Sigmoid colon (tissue), 7 donors: ENCODE data around the gene EZR. TPM values are rescaled to one million over a fixed set of nuclear protein-coding genes. Genes with fewer than 3 reads are reported as not detected.
A peak's percentile ranks its signal among the peaks of the same experiment; 100 is the strongest.

Experiments used
- DNase-seq: peaks from one replicate; pipeline ENCODE4 v3.0.0-alpha.2; 2019
- H3K27ac ChIP-seq, 4 donors: fragments of 200-600 bp; sonication (generic); one replicate each; pipeline ENCODE4 v1.5.1; 2016 to 2019; ENCODE audit warnings: mild to moderate bottlenecking in 1 of 4
- H3K27me3 ChIP-seq, 3 donors: fragments of 200-600 bp; sonication (generic); one replicate each; pipeline ENCODE4 v1.5.1; 2019; ENCODE audit warnings: mild to moderate bottlenecking in 1 of 3
- H3K36me3 ChIP-seq, 4 donors: fragments of 200-600 bp; sonication (generic); one replicate each; pipeline ENCODE4 v1.5.1; 2016 to 2019
- H3K4me1 ChIP-seq, 4 donors: fragments of 200-600 bp; sonication (generic); one replicate each; pipeline ENCODE4 v1.5.1; 2017 to 2019
- H3K4me3 ChIP-seq, 4 donors: fragments of 200-600 bp; sonication (generic); one replicate each; pipeline ENCODE4 v1.5.1; 2017 to 2019; ENCODE audit warnings: mild to moderate bottlenecking in 2 of 4, moderate library complexity in 1 of 4
- H3K9me3 ChIP-seq, 4 donors: fragments of 200-600 bp in 3 of 4; sonication (generic) in 3 of 4; one replicate each; pipeline versions ENCODE4 v1.5.1 to v1.6.1; 2013 to 2019
- CTCF ChIP-seq, 4 experiments: fragments of 450-650 bp in 3 of 4; fragments of 200-600 bp in 1 of 4; IDR thresholded peaks; one replicate each; pipeline ENCODE4 v1.5.1; 2016 to 2019; ENCODE audit warnings: antibody characterized with exemption in 4 of 4, mild to moderate bottlenecking in 3 of 4, moderate library complexity in 2 of 4
- EP300 ChIP-seq, 4 donors: sonication (generic); formaldehyde crosslinking; IDR thresholded peaks; one replicate each; pipeline ENCODE4 v1.6.1; 2017; ENCODE audit warnings: antibody characterized with exemption in 4 of 4
- POLR2A ChIP-seq, 2 donors: fragments of 450-650 bp; IDR thresholded peaks; one replicate each; pipeline ENCODE4 v1.6.1; 2016; ENCODE audit warnings: antibody characterized with exemption in 2 of 2, mild to moderate bottlenecking in 2 of 2, moderate library complexity in 2 of 2
- POLR2AphosphoS5 ChIP-seq, 4 donors: sonication (generic); formaldehyde crosslinking; IDR thresholded peaks; one replicate each; pipeline ENCODE4 v1.6.1; 2017; ENCODE audit warnings: antibody characterized with exemption in 4 of 4
- WGBS, 2 donors: extraction: QIAGEN DNeasy Blood & Tissue Kit; methylation state at CpG; one replicate each; pipeline ENCODE4 v1.1.7; 2013; 5-methylcytosine and 5-hydroxymethylcytosine counted together
- intact Hi-C: fragments of 100-400 bp; cut with DNase I; formaldehyde crosslinking; loops from one replicate; pipeline ENCODE4 v1.15.1; 2023
- polyA plus RNA-seq, 3 donors: library from polyadenylated mRNA; stranded (reverse); fragments of 200-250 nt; gene quantifications; one replicate each; pipeline ENCODE4 v1.2.3, GENCODE V29; 2013
- total RNA-seq, 4 donors: library from RNA; depleted of rRNA; stranded (reverse); fragments of >200 nt; gene quantifications; one replicate each; pipeline ENCODE4 v1.1.0, GENCODE V29; 2016
- donor health status: healthy with polysubstance abuse.
- donor health status: Bipolar disorder and iron deficiency.
- donor health status: healthy.

The EZR gene
- total and polyA plus RNA-seq, 7 donors: 33.5 to 333 (median 46.0) TPM

GRCh38 chr6:158798311-158798710 is 20.9 kb downstream of the EZR start:
- 93 to 95% methylated on average over 8 of the region's 8 CpGs for WGBS, 2 donors
- Histone ChIP-seq H3K9me3 (no peaks in the 10 kb centered on the region), H3K27me3 (no peaks in the 10 kb centered on the region), H3K4me1 (peaks cover 0 to 44% (median 30%) of the 10 kb centered on the region in 4 donors), H3K36me3 (no peaks in the 10 kb centered on the region), H3K27ac (peak overlapping the region in 1 of 4 donors; percentile 2), H3K4me3 (no peak overlapping the region)
- intact Hi-C loops: no loop called here
- TF ChIP-seq CTCF (IDR thresholded peaks at IDR 0.05) (no peak), EP300 (IDR thresholded peaks at IDR 0.05) (no peak), POLR2AphosphoS5 (IDR thresholded peaks at IDR 0.05) (no peak), POLR2A (IDR thresholded peaks at IDR 0.05) (no peak)
- DNase-seq: no peak

- H3K9me3 ChIP-seq: no peaks in the 10 kb centered on the region
- H3K4me1 ChIP-seq: peaks cover 0 to 48% (median 30%) of the 10 kb centered on the region in 4 donors
- H3K36me3 ChIP-seq: no peaks in the 10 kb centered on the region
- peak overlapping the region in 1 of 4 donors; percentile 2 for H3K27ac ChIP-seq
- DNase-seq: no peak
- intact Hi-C loops: no loop called here
- no peak overlapping the region for H3K4me3 ChIP-seq
- WGBS, 2 donors: 19 to 65% methylated on average over 3 of the region's 3 CpGs
- TF ChIP-seq POLR2AphosphoS5 (IDR thresholded peaks at IDR 0.05) (no peak), EP300 (IDR thresholded peaks at IDR 0.05) (no peak), CTCF (IDR thresholded peaks at IDR 0.05) (no peak), POLR2A (IDR thresholded peaks at IDR 0.05) (no peak)
- H3K27me3 ChIP-seq: no peaks in the 10 kb centered on the region
Measured at GRCh38 chr6:158797331-158798310, 21.5 kb downstream of the EZR start.

DNA sequence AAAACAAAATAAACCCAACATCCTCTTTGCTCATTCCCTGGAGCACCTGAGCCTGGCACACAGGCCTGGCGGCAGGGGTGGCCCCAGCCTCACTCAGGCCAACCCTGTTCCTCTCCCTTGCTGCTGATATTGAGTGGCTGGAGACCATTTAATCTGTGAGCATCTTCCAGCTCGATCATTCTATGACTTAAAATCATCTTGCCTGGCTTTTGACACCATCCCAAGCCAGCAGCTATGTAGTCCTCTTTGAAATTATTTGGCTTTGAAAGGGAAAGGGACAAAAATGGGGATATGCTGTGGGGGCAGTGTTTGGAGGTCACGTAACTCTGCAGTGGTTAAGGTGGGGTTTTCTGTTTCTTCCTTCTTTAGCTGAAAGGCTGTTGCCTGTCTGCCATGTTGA is 22.8 kb downstream of the EZR start:
- 75 to 95% methylated on average over 3 of the region's 3 CpGs for WGBS, 2 donors
- Histone ChIP-seq H3K36me3 (no peaks in the 10 kb centered on the region), H3K9me3 (no peaks in the 10 kb centered on the region), H3K27me3 (no peaks in the 10 kb centered on the region), H3K27ac (no peak overlapping the region), H3K4me3 (no peak overlapping the region), H3K4me1 (peaks cover 0 to 48% (median 30%) of the 10 kb centered on the region in 4 donors)
- intact Hi-C loops: no loop called here
- TF ChIP-seq POLR2A (IDR thresholded peaks at IDR 0.05): no peak
- no peak for TF ChIP-seq POLR2AphosphoS5 (IDR thresholded peaks at IDR 0.05)
- no peak for TF ChIP-seq CTCF (IDR thresholded peaks at IDR 0.05)
- no peak for TF ChIP-seq EP300 (IDR thresholded peaks at IDR 0.05)
- DNase-seq: no peak

GRCh38 chr6:158795516-158795915 is 23.7 kb downstream of the EZR start:
- no peaks in the 10 kb centered on the region for H3K36me3 ChIP-seq
- WGBS, 2 donors: 44 to 81% methylated on average over 5 of the region's 5 CpGs
- intact Hi-C loops: no loop called here
- DNase-seq: no peak
- TF ChIP-seq CTCF (IDR thresholded peaks at IDR 0.05): no peak
- no peak for TF ChIP-seq EP300 (IDR thresholded peaks at IDR 0.05)
- TF ChIP-seq POLR2AphosphoS5 (IDR thresholded peaks at IDR 0.05): no peak
- no peak for TF ChIP-seq POLR2A (IDR thresholded peaks at IDR 0.05)
- no peak overlapping the region for H3K27ac ChIP-seq
- H3K9me3 ChIP-seq: no peaks in the 10 kb centered on the region
- H3K27me3 ChIP-seq: no peaks in the 10 kb centered on the region
- no peak overlapping the region for H3K4me3 ChIP-seq
- peaks cover 0 to 44% (median 27%) of the 10 kb centered on the region in 4 donors for H3K4me1 ChIP-seq
